Measurements from ENCODE around the gene FGD5. TPM values are rescaled to one million over a fixed set of nuclear protein-coding genes. Genes with fewer than 3 reads are reported as not detected.

Gene FGD5
- total RNA-seq, 1 donor from 2014 or later = 0.22 TPM

DNA sequence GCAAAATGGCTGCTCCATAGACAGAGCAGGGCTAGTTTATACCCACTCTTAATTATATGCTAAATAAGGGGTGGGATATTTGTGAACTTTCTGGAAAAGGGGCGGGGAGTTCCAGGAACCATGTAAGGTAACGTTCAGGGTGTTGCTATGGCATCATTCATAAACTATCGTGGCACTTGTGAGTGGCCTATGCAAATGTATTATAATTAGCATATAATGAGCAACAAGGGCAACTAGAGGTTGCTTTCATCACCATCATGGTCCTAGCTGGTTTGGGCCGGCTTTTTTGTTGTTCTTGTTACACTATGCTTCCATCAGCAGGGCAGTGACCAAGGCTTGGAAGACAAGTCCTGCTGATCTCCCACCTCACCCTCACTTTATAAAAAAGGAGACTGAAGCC, 43.2 kb upstream of the FGD5 start:
- TF ChIP-seq, protein P1, sequence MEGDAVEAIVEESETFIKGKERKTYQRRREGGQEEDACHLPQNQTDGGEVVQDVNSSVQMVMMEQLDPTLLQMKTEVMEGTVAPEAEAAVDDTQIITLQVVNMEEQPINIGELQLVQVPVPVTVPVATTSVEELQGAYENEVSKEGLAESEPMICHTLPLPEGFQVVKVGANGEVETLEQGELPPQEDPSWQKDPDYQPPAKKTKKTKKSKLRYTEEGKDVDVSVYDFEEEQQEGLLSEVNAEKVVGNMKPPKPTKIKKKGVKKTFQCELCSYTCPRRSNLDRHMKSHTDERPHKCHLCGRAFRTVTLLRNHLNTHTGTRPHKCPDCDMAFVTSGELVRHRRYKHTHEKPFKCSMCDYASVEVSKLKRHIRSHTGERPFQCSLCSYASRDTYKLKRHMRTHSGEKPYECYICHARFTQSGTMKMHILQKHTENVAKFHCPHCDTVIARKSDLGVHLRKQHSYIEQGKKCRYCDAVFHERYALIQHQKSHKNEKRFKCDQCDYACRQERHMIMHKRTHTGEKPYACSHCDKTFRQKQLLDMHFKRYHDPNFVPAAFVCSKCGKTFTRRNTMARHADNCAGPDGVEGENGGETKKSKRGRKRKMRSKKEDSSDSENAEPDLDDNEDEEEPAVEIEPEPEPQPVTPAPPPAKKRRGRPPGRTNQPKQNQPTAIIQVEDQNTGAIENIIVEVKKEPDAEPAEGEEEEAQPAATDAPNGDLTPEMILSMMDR (IDR thresholded peaks at IDR 0.05) = no peak
- Mint-ChIP-seq H3K36me3 (ENCODE audit: low read depth) (no peaks in the 10 kb centered on the region), H3K4me3 (ENCODE audit: unreplicated experiment) (no peak overlapping the region), H3K27ac (ENCODE audit: unreplicated experiment) (no peak overlapping the region), H3K27me3 (ENCODE audit: low read depth) (peaks cover 7% of the 10 kb centered on the region), H3K9me3 (ENCODE audit: low read depth) (peaks cover 15% of the 10 kb centered on the region), H3K4me1 (ENCODE audit: low read depth) (no peaks in the 10 kb centered on the region)
- no peak for DNase-seq (ENCODE audit: low spot score)

DNA sequence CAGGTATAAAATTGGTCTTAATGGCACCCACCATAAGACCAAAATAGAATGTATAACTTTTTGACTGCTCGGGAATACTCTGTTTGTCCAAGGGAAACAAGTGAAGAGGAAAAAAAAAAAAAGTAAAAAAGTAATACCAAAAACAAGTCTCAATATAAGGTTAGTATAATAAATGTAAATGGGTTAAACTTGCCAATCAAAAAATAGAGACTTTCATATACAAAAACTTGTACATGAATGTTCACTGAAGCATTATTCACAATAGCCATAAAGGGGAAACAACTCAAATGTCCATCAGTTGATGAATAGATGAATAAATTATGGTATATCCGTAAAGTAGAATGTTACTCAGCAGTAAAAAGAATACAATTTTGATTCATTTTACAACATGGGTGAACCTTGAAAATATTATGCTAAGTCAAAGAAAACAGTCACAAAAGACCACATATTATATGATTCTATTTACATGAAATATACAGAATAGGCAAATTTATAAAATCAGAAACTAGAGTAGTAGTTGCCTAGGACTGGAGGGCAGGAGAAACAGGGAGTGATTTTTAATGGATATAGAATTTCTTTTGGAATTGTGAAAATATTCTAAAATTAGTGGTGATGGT, 39.6 kb upstream of the FGD5 start:
- peaks cover 17% of the 10 kb centered on the region for H3K27me3 Mint-ChIP-seq (ENCODE audit: low read depth)
- H3K4me1 Mint-ChIP-seq (ENCODE audit: low read depth) = no peaks in the 10 kb centered on the region
- no peaks in the 10 kb centered on the region for H3K36me3 Mint-ChIP-seq (ENCODE audit: low read depth)
- no peak for DNase-seq (ENCODE audit: low spot score)
- H3K4me3 Mint-ChIP-seq (ENCODE audit: unreplicated experiment) = no peak overlapping the region
- TF ChIP-seq, protein P1 (IDR thresholded peaks at IDR 0.05) = no peak
- peaks cover 15% of the 10 kb centered on the region for H3K9me3 Mint-ChIP-seq (ENCODE audit: low read depth)
- H3K27ac Mint-ChIP-seq (ENCODE audit: unreplicated experiment) = no peak overlapping the region

DNA sequence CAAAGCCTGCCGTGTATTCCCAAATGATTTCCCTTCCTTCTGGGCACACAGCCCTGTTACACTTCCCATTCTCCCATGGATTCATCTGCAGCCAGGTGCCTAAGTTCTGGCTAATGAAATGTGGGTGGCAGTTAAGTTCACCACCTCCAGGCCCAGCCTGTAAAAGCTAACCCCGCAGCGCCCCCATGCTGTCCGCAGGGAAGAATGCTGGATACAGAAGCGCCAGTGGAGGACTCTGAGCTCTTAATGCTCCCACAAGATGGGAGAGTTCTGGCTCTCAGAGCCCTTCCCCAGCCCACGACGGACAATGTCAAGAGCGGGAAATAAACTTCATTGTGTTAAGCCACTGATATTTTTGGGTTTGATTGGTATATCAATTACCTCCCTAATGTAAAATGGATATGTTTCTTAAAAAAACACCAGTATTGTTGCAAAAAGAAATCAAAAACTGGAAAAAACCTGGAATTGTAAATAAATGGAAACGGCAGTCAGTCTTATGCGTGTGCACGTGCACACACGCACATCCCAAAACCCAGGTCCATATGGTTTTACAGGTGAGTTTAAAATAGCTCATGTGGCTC, 37.7 kb upstream of the FGD5 start:
- DNase-seq (ENCODE audit: low spot score) = peak; percentile 50

DNA sequence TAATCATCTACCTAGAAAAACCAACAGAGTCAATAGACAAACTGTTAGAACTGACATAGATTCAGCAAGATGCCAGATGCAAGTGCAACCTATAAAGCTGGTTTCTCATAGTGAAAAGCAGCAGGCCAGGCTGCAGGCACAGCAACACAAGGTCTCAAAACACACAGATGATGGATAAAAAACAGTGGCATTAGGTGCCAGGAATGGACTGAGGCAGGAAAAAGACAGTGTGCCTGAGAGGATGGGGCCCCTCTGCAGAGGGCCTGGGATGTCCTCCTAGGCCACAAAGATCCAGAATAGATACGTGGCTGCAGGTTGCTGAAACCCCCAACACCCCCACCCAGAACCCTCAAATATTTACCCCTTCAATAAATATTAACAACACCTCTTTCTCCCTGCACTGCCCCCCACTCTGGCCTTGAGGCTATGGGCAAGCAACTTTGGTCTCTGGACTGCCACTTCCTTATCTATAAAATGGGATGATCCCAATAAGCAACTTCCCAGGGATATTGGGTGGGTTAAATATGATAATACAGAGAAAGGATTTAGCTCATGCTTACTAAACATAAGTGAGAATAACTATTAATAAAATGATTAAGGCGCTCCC, 35.2 kb upstream of the FGD5 start:
- H3K4me1 Mint-ChIP-seq (ENCODE audit: low read depth) = no peaks in the 10 kb centered on the region
- peaks cover 39% of the 10 kb centered on the region for H3K27me3 Mint-ChIP-seq (ENCODE audit: low read depth)
- H3K4me3 Mint-ChIP-seq (ENCODE audit: unreplicated experiment) = no peak overlapping the region
- TF ChIP-seq, protein P1 (IDR thresholded peaks at IDR 0.05) = no peak
- peak; percentile 11 for DNase-seq (ENCODE audit: low spot score)
- peaks cover 15% of the 10 kb centered on the region for H3K9me3 Mint-ChIP-seq (ENCODE audit: low read depth)
- H3K36me3 Mint-ChIP-seq (ENCODE audit: low read depth) = no peaks in the 10 kb centered on the region
- H3K27ac Mint-ChIP-seq (ENCODE audit: unreplicated experiment) = no peak overlapping the region

More for the DNA sequence above, 37.7 kb upstream of the FGD5 start:
- peaks cover 15% of the 10 kb centered on the region for H3K9me3 Mint-ChIP-seq (ENCODE audit: low read depth)
- no peaks in the 10 kb centered on the region for H3K4me1 Mint-ChIP-seq (ENCODE audit: low read depth)
- no peak overlapping the region for H3K27ac Mint-ChIP-seq (ENCODE audit: unreplicated experiment)
- TF ChIP-seq, protein P1 (IDR thresholded peaks at IDR 0.05) = peak; percentile 64
- H3K4me3 Mint-ChIP-seq (ENCODE audit: unreplicated experiment) = no peak overlapping the region
- peaks cover 26% of the 10 kb centered on the region for H3K27me3 Mint-ChIP-seq (ENCODE audit: low read depth)
- no peaks in the 10 kb centered on the region for H3K36me3 Mint-ChIP-seq (ENCODE audit: low read depth)

DNA sequence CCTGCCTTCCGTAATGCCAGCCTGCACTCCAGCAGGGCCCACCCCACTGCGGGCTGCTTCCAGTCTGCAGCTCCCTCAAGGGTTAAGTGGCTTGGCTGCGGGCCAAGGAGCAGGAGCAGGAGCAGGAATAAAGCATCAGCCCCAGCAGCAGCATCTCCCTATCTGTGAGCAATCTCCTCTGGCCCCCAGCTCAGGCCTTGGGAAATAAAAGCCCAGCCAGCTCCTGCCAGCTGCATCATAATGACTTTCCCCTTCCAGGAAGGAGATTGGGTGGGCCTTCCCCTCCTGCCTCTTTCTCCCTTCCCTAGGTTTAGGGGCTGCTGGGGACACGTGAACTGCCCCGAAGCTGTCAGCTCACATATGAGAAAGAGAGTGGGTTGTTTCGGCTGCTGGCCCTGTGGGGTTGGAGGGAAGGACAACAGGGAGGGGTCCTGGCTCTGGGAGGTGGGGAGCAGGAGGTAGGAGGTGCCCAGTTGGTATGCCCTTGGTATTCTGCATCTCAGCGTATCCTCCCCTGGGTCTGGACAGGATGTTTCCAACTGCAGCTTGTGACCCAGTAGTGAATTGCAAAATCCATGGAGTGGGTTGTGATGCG, 34.6 kb upstream of the FGD5 start:
- TF ChIP-seq, protein P1 (IDR thresholded peaks at IDR 0.05) = no peak
- Mint-ChIP-seq H3K4me1 (ENCODE audit: low read depth) (no peaks in the 10 kb centered on the region), H3K9me3 (ENCODE audit: low read depth) (peaks cover 9% of the 10 kb centered on the region), H3K27ac (ENCODE audit: unreplicated experiment) (no peak overlapping the region), H3K4me3 (ENCODE audit: unreplicated experiment) (no peak overlapping the region), H3K27me3 (ENCODE audit: low read depth) (peaks cover 42% of the 10 kb centered on the region), H3K36me3 (ENCODE audit: low read depth) (no peaks in the 10 kb centered on the region)
- DNase-seq (ENCODE audit: low spot score) = peak; percentile 66
